LNCAP (cell line): ENCODE measurements around the gene TLCD2.

Experiments used
- TF ChIP-seq, protein P1 (sequence below): fragments of 450-650 bp; IDR thresholded peaks from 2 replicates; pipeline ENCODE4 v1.5.1; 2017; ENCODE audit warnings: mild to moderate bottlenecking

TLCD2 gene, protein sequence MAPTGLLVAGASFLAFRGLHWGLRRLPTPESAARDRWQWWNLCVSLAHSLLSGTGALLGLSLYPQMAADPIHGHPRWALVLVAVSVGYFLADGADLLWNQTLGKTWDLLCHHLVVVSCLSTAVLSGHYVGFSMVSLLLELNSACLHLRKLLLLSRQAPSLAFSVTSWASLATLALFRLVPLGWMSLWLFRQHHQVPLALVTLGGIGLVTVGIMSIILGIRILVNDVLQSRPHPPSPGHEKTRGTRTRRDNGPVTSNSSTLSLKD

DNA sequence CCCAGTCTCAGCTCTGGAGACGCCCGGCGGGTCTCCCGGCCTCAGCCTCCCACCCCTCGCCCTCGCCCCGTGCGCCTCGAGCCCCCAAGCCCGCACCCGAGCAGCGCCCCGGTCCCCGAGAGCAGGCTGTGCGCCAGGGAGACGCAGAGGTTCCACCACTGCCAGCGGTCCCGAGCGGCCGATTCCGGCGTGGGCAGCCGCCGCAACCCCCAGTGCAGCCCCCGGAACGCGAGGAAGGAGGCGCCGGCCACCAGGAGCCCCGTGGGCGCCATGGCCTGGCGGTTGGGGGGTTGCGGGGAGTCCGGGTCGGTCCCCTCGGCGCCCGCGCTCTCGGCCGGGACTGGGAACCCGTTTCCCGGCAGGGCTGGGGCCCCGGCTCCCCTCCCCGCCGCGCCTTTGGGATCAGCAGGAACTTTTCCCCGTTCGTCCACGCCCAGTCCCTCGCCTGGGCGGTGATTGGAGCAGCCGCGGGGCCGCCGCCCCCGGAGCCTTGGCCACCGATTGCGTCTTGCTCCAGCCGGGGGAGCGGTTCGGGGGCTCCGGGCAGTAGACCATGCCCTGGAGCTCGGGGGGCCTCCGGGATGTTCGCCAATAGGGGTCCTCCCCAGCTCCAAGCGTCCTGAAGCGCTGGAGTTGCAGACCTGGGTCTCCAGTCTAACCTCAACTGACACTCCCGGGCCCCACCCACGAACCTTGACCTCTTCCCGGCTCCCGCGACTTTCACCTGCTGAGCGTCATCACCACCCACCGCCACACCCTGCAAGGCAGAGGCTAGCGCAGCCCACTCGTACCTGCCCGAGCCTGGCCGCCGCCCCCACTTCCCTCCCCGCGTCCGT is at the start of gene TLCD2:
TLCD2 (minus strand) TSS at position 407 of the 836 bp plus-strand sequence; CDS start at position 272, 135 bp downstream.
- TF ChIP-seq, protein P1, sequence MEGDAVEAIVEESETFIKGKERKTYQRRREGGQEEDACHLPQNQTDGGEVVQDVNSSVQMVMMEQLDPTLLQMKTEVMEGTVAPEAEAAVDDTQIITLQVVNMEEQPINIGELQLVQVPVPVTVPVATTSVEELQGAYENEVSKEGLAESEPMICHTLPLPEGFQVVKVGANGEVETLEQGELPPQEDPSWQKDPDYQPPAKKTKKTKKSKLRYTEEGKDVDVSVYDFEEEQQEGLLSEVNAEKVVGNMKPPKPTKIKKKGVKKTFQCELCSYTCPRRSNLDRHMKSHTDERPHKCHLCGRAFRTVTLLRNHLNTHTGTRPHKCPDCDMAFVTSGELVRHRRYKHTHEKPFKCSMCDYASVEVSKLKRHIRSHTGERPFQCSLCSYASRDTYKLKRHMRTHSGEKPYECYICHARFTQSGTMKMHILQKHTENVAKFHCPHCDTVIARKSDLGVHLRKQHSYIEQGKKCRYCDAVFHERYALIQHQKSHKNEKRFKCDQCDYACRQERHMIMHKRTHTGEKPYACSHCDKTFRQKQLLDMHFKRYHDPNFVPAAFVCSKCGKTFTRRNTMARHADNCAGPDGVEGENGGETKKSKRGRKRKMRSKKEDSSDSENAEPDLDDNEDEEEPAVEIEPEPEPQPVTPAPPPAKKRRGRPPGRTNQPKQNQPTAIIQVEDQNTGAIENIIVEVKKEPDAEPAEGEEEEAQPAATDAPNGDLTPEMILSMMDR = no peak

DNA sequence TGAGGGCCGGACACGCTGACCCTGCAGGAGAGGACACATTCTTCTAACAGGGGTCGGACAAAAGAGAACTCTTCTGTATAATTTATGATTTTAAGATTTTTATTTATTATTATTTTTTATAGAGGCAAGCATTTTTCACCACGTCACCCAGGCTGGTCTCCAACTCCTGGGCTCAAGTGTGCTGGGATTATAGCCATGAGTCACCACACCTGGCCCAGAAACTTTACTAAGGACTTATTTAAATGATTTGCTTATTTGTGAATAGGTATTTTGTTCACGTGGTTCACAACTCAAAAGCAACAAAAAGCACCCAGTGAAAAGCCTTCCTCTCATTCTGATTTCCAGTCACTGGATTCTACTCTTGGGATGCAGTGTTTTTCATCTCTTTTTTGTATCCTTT is 49.4 kb upstream of the TLCD2 start:
- TF ChIP-seq, protein P1 = no peak

DNA sequence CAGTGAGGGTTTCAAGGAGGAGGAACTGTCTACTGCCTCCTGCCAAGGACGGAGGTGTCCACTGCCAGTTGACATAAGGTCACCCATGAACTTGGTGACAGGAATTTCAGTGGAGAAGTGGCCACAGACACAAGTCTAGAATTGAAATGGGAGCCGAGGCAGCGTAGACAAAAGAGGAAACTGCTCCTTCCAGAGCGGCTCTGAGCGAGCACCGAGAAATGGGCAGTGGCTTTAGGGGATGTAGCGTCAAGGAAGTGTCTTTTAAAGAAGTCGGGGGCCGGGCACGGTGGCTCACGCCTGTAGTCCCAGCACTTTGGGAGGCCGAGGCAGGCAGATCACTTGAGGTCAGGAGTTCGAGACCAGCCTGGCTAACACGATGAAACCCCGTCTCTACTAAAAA is 48.6 kb upstream of the TLCD2 start:
- TF ChIP-seq, protein P1 = no peak

DNA sequence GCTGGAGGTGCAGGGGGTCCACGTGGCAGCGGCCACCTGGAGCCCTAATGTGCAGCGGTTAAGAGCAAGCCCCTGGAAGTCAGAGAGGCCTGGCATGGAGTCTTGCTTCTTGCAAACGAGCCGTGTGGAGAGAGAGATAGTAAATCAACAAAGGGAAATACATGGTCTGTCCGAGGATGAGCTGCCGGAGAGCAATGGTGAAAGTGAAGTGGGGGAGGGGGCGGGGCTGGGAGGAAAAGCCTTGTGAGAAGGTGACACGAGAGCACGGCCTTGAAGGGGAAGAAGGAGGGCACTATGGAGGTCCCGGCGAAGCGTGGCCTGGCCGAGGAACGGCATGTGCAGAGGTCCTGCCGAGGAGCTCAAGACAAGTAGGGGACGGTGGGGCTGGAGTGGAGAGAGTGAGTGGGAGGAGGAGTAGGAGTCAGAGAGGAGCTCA is 45.7 kb upstream of the TLCD2 start:
- TF ChIP-seq, protein P1 = no peak

DNA sequence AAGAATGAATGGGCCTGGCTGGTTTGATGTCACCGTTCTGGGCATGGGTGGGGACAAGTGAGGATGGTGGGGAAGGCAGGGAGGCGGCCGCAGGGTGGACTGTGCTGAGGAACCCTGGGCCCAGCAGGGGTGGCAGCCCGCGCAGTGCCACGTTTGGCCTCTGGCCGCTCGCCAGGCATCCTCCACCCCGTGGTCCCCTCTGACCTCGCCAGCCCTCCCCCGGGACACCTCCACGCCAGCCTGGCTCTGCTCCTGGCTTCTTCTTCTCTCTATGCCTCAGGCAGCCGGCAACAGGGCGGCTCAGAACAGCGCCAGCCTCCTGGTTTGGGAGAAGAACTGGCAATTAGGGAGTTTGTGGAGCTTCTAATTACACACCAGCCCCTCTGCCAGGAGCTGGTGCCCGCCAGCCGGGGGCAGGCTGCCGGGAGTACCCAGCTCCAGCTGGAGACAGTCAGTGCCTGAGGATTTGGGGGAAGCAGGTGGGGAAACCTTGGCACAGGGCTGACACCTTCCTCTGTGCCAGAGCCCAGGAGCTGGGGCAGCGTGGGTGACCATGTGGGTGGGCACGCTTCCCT is 45.2 kb upstream of the TLCD2 start:
- TF ChIP-seq, protein P1 = no peak

DNA sequence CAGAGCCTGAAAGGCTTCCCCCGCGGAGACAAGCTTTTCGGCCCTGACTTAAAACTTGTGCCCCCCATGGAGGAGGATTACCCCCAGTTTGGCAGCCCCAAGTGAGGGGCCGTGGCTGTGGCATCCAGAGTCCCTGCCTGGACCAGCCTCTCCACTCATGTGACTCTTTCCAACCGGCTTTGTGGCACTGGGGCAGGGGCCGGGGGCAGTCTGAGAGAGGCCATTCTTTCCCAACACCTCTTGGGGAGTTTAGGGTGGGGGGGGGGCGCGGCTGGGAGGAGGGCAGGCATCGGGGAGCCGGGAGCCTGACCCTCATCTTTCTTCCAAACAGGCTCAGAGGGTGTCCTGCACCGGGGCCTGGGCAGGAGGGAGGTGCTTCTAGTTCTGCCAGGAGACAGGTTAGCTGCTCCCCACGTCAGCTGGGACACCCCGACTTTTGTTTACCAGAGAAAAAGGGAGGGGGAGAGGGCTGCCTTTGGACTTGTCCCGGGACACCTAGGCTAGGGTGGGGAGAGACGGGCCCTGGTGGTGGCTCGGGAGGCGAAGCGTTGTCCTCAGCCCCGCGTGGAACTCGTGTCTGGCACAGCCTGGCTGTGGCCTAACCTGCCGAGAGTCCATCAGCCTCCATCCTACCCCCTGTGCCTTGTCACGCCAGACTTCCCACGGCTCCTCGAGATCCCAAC is 44.4 kb upstream of the TLCD2 start:
- TF ChIP-seq, protein P1 = no peak

DNA sequence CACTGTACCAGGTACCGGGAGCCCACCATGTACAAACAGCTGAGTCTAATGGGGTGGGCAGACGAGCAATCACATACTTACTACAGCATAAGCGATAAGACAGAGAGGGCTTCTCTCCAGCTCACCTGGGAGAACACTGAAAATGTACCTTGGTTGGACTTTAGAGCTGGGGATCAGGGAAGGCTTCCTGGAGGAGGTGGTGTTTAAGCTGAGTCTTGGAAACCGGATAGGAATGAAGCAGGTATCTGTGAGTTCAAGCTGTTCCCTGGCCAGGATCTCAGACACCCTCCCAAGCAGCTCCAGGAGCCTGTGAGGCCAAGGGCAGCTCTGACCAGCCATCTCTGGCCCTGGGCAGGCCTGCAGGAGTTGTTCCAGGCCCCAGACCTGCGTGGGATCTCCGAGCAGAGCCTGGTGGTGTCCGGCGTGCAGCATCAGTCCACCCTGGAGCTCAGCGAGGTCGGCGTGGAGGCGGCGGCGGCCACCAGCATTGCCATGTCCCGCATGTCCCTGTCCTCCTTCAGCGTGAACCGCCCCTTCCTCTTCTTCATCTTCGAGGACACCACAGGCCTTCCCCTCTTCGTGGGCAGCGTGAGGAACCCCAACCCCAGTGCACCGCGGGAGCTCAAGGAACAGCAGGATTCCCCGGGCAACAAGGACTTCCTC is 43.7 kb upstream of the TLCD2 start:
- TF ChIP-seq, protein P1 = no peak
